ENCODE measurements around the gene CHST9.

GRCh38 chr18:26902291-26902690, 282.8 kb downstream of the CHST9 start:
- TF ChIP-seq CTCF (IDR thresholded peaks at IDR 0.05) = no peak
- TF ChIP-seq POLR2A (IDR thresholded peaks at IDR 0.05) = no peak

Data from adrenal gland (tissue), 5 donors.